Nephron progenitor cell (in vitro differentiated cells): ENCODE results near the gene PKD1L1.
A peak's percentile ranks its signal among the peaks of the same experiment; 100 is the strongest.
"Not testable (repeated sequence)": the region's sequence is repeated elsewhere in the genome, so short reads cannot be mapped to it uniquely, and the experiment has no call there.

Experiments
- DNase-seq: peaks from one replicate; pipeline ENCODE4 v3.0.0; 2021
- H3K27ac Mint-ChIP-seq: 2 replicates; pipeline ENCODE4 v1.8.0; 2021; ENCODE audit warnings: mild to moderate bottlenecking, moderate library complexity, mixed read lengths
- H3K27me3 Mint-ChIP-seq: 2 replicates; pipeline ENCODE4 v1.8.0; 2021; ENCODE audit warnings: mild to moderate bottlenecking, low read depth, mixed read lengths; ENCODE audit not compliant: poor library complexity
- H3K36me3 Mint-ChIP-seq: 2 replicates; pipeline ENCODE4 v1.8.0; 2021; ENCODE audit warnings: low read depth, mixed read lengths
- H3K4me1 Mint-ChIP-seq: 2 replicates; pipeline ENCODE4 v1.8.0; 2021; ENCODE audit warnings: mixed read lengths
- H3K4me3 Mint-ChIP-seq: 2 replicates; pipeline ENCODE4 v1.8.0; 2021; ENCODE audit warnings: mild to moderate bottlenecking, moderate library complexity, mixed read lengths
- H3K9me3 Mint-ChIP-seq: 2 replicates; pipeline ENCODE4 v1.8.0; 2021; ENCODE audit warnings: mild to moderate bottlenecking, moderate library complexity, mixed read lengths
- CTCF ChIP-seq: fragments of 200-600 bp; sonication (generic); IDR thresholded peaks from 2 replicates; pipeline ENCODE4 v1.5.0; 2021; ENCODE audit warnings: antibody characterized with exemption

PKD1L1 gene

GRCh38 chr7:47948141-47948790 lies at the start of gene PKD1L1:
TSS of gene PKD1L1 (minus strand) at chr7:47948466. CDS start at chr7:47948440, 26 bp downstream.
- Mint-ChIP-seq H3K27me3 (peaks cover 19% of the 10 kb centered on the region), H3K27ac (peak within 1 kb of the TSS; percentile 32), H3K4me3 (no peak within 1 kb of the TSS), H3K36me3 (peaks cover 3% of the 10 kb centered on the region), H3K4me1 (peaks cover 41% of the 10 kb centered on the region), H3K9me3 (no peaks in the 10 kb centered on the region)
- no peak for DNase-seq
- TF ChIP-seq CTCF = no peak

GRCh38 chr7:47992446-47992845 lies 44.2 kb upstream of the PKD1L1 start:
- Mint-ChIP-seq H3K27me3 (peaks cover 3% of the 10 kb centered on the region), H3K9me3 (no peaks in the 10 kb centered on the region), H3K36me3 (no peaks in the 10 kb centered on the region), H3K27ac (peak overlapping the region; percentile 49), H3K4me3 (peak overlapping the region; percentile 78), H3K4me1 (peaks cover 40% of the 10 kb centered on the region)
- DNase-seq = no peak
- no peak for TF ChIP-seq CTCF

GRCh38 chr7:47991741-47992311 lies 43.6 kb upstream of the PKD1L1 start:
- H3K9me3 Mint-ChIP-seq = no peaks in the 10 kb centered on the region
- DNase-seq = peak; percentile 83
- H3K4me1 Mint-ChIP-seq = peaks cover 40% of the 10 kb centered on the region
- H3K4me3 Mint-ChIP-seq = peak overlapping the region; percentile 78
- no peaks in the 10 kb centered on the region for H3K36me3 Mint-ChIP-seq
- H3K27ac Mint-ChIP-seq = peak overlapping the region; percentile 94
- peaks cover 3% of the 10 kb centered on the region for H3K27me3 Mint-ChIP-seq
- peak; percentile 36 for TF ChIP-seq CTCF

GRCh38 chr7:47991270-47991669 lies 43.0 kb upstream of the PKD1L1 start:
- Mint-ChIP-seq H3K4me3 (peak overlapping the region; percentile 78), H3K27ac (peak overlapping the region; percentile 94), H3K36me3 (no peaks in the 10 kb centered on the region), H3K9me3 (no peaks in the 10 kb centered on the region), H3K4me1 (peaks cover 40% of the 10 kb centered on the region), H3K27me3 (peaks cover 4% of the 10 kb centered on the region)
- TF ChIP-seq CTCF = no peak
- DNase-seq = no peak

- no peak for DNase-seq
- TF ChIP-seq CTCF = no peak
- peak overlapping the region; percentile 82 for H3K27ac Mint-ChIP-seq
- H3K9me3 Mint-ChIP-seq = no peaks in the 10 kb centered on the region
- peaks cover 6% of the 10 kb centered on the region for H3K27me3 Mint-ChIP-seq
- H3K4me3 Mint-ChIP-seq = no peak overlapping the region
- H3K36me3 Mint-ChIP-seq = no peaks in the 10 kb centered on the region
- H3K4me1 Mint-ChIP-seq = peaks cover 40% of the 10 kb centered on the region
Measured at GRCh38 chr7:47990592-47990991, 42.3 kb upstream of the PKD1L1 start.

- not testable (repeated sequence) for H3K36me3 Mint-ChIP-seq, H3K9me3 Mint-ChIP-seq, DNase-seq, H3K27me3 Mint-ChIP-seq
- H3K27ac Mint-ChIP-seq = peak overlapping the region; percentile 89
- H3K4me1 Mint-ChIP-seq = peaks cover 40% of the 10 kb centered on the region
- H3K4me3 Mint-ChIP-seq = peak overlapping the region; percentile 14
Measured at GRCh38 chr7:47989607-47990400, 41.5 kb upstream of the PKD1L1 start.
